ENCODE results near the gene KIAA0319L.

The KIAA0319L gene

DNA sequence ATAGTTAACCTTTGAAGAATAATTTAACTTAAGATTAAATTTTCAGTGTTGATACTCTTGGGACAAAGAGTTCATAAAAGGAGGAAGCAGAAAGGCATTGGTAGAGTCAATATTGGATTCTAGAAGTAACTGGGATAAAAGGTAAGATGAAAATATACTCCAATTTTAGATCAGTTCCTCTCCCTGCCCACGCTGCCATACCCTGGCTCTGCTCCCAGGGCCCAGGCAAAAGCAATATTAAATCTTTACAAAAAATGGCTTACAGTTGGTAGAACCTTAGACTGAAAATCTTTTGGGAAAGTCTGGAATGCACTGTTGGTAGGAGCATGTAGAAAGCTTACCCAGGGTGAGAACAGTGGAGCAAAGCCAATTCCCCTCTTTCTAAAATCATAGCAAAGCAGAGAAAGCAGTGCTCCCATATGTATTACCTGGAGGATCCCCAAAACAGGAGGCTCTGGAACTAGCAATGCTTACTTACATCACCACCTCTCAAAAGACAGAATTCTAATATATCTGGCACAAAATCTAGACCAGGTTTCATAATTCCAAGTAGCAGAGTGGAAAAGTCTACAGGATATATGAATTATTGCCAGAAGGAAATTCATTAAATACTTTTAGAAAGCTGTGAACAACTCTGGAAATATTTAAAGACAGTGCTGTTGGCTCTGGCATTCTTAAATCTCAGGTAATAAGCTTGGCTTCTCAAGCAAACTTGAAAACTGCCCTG is 24.5 kb downstream of the KIAA0319L start:
- Histone ChIP-seq H3K36me3 (ENCODE audit: insufficient read depth, low read length) (peaks cover 37% of the 10 kb centered on the region), H3K9ac (ENCODE audit: low read depth, low read length) (no peak overlapping the region), H3K27ac (ENCODE audit: low read depth, low read length) (no peak overlapping the region), H3K4me3 (ENCODE audit: low read length) (no peak overlapping the region), H3K27me3 (ENCODE audit: insufficient read depth, low read length) (no peaks in the 10 kb centered on the region), H3K4me1 (ENCODE audit: insufficient read depth, low read length) (peaks cover 36% of the 10 kb centered on the region), H3K9me3 (ENCODE audit: insufficient read depth, low read depth, low read length) (peaks cover 4% of the 10 kb centered on the region; the same call in 1 of the 2 replicates)
- WGBS = 88% methylated on average over 1 of the region's 1 CpG

DNA sequence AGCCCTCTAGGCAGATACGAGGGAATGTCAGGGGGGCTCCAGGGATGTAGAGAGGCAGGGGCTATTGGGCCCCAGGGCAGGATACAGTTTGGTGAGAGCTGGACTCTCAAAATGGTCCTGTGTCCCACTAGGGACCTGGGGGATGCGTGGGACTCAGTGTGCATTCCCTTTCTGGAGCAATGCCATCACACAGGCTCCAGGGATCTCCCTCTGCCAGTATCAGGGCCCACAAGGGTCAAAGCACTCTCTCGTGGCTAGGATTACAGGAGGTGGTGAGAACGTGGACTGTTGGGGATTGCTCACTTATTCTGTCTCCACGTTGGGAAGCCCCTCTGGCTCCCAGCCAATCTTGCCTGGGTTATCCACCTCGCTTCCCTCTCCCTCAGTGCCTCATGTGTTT is 25.8 kb downstream of the KIAA0319L start:
- Histone ChIP-seq H3K9me3 (ENCODE audit: insufficient read depth, low read depth, low read length) (peaks cover 4% of the 10 kb centered on the region; the same call in 1 of the 2 replicates), H3K27me3 (ENCODE audit: insufficient read depth, low read length) (no peaks in the 10 kb centered on the region), H3K4me3 (ENCODE audit: low read length) (no peak overlapping the region), H3K27ac (ENCODE audit: low read depth, low read length) (no peak overlapping the region), H3K4me1 (ENCODE audit: insufficient read depth, low read length) (peaks cover 23% of the 10 kb centered on the region), H3K36me3 (ENCODE audit: insufficient read depth, low read length) (peaks cover 37% of the 10 kb centered on the region), H3K9ac (ENCODE audit: low read depth, low read length) (no peak overlapping the region)
- WGBS = 96% methylated on average over 6 of the region's 6 CpGs

DNA sequence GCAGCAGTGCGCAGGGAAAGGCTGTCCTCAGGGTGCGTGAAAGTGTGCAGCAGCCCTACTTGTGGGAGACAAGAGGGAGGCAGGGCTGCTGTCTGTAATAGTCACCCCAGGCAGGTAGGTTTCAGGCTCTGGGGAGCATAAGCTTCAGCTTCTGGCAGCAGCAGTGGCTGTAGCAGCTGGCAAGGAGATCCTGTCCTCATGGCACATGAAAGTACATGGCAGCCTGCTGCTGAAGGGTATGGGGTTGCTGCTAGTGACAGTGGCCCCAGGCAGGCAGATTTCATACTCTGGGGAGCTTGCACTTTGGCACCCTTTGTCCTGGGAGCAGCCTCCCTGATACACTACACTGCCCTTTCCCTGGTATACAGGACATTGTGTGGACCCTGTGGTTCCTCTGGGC is 26.3 kb downstream of the KIAA0319L start:
- no peak overlapping the region for H3K27ac ChIP-seq (ENCODE audit: low read depth, low read length)
- H3K9me3 ChIP-seq (ENCODE audit: insufficient read depth, low read depth, low read length) = peaks cover 4% of the 10 kb centered on the region; the same call in 1 of the 2 replicates
- peaks cover 19% of the 10 kb centered on the region for H3K4me1 ChIP-seq (ENCODE audit: insufficient read depth, low read length)
- peaks cover 37% of the 10 kb centered on the region for H3K36me3 ChIP-seq (ENCODE audit: insufficient read depth, low read length)
- H3K4me3 ChIP-seq (ENCODE audit: low read length) = no peak overlapping the region
- no peaks in the 10 kb centered on the region for H3K27me3 ChIP-seq (ENCODE audit: insufficient read depth, low read length)
- H3K9ac ChIP-seq (ENCODE audit: low read depth, low read length) = no peak overlapping the region
- 93% methylated on average over 2 of the region's 2 CpGs for WGBS

DNA sequence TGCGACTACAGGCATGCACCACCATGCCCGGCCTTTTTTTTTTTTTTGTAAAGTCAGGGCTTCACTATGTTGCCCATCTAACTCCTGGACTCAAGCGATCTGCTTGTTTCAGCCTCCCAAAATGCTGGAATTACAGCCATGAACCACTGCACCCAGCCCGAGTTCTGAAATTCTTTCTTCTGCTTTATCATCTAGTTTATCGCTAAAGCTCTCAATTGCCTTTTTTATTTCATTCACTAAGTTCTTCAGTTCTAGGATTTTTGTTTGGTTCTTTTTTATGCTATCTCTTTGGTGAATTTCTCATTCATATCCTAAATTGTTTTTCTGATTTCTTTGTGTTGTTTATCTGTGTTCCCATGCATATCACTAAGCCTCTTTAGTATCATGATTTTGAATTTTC is 27.0 kb downstream of the KIAA0319L start:
- Histone ChIP-seq H3K36me3 (ENCODE audit: insufficient read depth, low read length) (peaks cover 37% of the 10 kb centered on the region), H3K4me3 (ENCODE audit: low read length) (no peak overlapping the region), H3K9ac (ENCODE audit: low read depth, low read length) (no peak overlapping the region), H3K4me1 (ENCODE audit: insufficient read depth, low read length) (peaks cover 13% of the 10 kb centered on the region), H3K9me3 (ENCODE audit: insufficient read depth, low read depth, low read length) (peaks cover 4% of the 10 kb centered on the region; the same call in 1 of the 2 replicates), H3K27ac (ENCODE audit: low read depth, low read length) (no peak overlapping the region), H3K27me3 (ENCODE audit: insufficient read depth, low read length) (no peaks in the 10 kb centered on the region)
- 74% methylated on average over 5 of the region's 5 CpGs for WGBS

DNA sequence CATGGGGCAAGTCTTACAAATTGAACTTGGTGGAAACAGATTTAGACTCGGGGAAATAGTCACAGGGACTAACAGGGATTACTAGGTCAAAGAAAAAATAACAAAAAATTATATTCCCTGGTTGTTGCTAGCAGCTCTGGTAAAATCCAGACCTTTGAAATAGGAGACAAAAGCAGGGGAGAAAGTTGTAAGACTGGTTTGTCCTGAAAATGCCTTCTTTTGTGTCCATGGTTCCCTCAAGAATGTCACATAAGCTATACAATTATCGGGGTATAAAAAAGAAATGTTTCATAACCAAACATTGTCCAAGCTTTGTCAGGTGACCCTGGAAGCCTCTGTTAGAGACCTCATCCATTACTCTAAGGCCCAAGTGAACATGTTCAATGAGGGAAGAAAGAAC is 33.1 kb downstream of the KIAA0319L start:
- WGBS = 100% methylated on average over 2 of the region's 2 CpGs
- peaks cover 19% of the 10 kb centered on the region for H3K4me1 ChIP-seq (ENCODE audit: insufficient read depth, low read length)
- H3K27me3 ChIP-seq (ENCODE audit: insufficient read depth, low read length) = no peaks in the 10 kb centered on the region
- H3K4me3 ChIP-seq (ENCODE audit: low read length) = peak overlapping the region; percentile 3; the same call in 1 of the 2 replicates
- H3K27ac ChIP-seq (ENCODE audit: low read depth, low read length) = no peak overlapping the region
- no peak overlapping the region for H3K9ac ChIP-seq (ENCODE audit: low read depth, low read length)
- peaks cover 7% of the 10 kb centered on the region; the same call in 1 of the 2 replicates for H3K36me3 ChIP-seq (ENCODE audit: insufficient read depth, low read length)
- no peaks in the 10 kb centered on the region; the same call in 1 of the 2 replicates for H3K9me3 ChIP-seq (ENCODE audit: insufficient read depth, low read depth, low read length)

DNA sequence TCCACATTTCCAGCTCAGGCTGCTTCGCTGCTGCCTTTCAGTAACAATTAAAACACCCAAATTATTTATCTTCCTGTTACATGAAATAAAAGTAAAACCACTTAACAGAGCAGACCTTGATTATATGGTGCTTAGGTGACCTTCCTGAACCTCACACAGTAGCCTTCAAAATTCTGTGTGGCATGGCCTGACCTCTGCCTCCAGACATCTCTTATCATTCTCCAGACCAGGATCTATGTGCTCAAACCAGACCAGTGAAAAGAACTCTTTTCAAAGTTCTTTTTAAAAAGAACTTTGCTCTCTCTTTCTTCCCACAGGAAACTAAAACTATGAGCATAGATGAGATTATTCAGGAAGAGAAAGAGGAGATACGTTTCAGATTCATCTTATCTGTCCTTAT is 37.8 kb downstream of the KIAA0319L start:
- Histone ChIP-seq H3K27me3 (ENCODE audit: insufficient read depth, low read length) (no peaks in the 10 kb centered on the region), H3K27ac (ENCODE audit: low read depth, low read length) (no peak overlapping the region), H3K9me3 (ENCODE audit: insufficient read depth, low read depth, low read length) (peaks cover 9% of the 10 kb centered on the region), H3K4me1 (ENCODE audit: insufficient read depth, low read length) (peaks cover 11% of the 10 kb centered on the region), H3K36me3 (ENCODE audit: insufficient read depth, low read length) (no peaks in the 10 kb centered on the region), H3K9ac (ENCODE audit: low read depth, low read length) (no peak overlapping the region), H3K4me3 (ENCODE audit: low read length) (no peak overlapping the region)
- WGBS = 100% methylated on average over 1 of the region's 2 CpGs

DNA sequence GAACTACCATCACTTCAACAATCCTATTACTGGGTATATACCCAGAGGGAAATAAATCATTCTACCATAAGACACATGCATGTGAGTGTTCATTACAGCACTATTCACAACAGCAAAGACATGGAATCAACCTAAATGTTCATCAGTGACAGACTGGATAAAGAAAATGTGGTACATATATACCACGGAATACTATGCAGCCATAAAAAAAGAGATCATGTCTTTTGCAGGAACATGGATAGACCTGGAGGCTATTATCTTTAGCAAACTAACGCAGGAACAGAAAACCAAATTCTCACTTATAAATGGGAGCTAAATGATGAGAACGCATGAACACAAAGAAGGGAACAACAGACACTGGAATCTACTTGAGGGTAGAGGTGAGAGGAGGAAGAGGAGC is 39.0 kb downstream of the KIAA0319L start:
- Histone ChIP-seq H3K4me1 (ENCODE audit: insufficient read depth, low read length) (no peaks in the 10 kb centered on the region), H3K27ac (ENCODE audit: low read depth, low read length) (no peak overlapping the region)

DNA sequence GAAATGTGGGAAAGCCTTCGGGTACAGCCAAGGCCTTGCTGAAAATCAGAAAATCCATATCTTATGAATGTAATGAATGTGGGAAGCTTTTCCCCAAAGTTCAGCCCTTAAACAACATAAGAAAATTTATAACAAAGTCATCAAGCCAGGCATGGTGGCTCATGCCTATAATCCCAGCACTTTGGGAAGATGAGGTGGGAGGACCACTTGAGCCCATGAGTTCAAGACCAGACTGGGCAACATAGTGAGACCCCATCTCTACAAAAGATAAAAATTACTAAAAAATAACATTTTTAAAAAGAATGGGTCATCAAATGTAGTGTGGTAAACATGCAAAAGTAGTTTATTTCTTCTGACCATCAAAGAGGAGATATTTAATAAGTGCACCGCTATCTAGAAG is 45.9 kb downstream of the KIAA0319L start:
- Histone ChIP-seq H3K9ac (ENCODE audit: low read depth, low read length) (no peak overlapping the region), H3K4me1 (ENCODE audit: insufficient read depth, low read length) (no peaks in the 10 kb centered on the region), H3K36me3 (ENCODE audit: insufficient read depth, low read length) (peaks cover 9% of the 10 kb centered on the region), H3K27me3 (ENCODE audit: insufficient read depth, low read length) (no peaks in the 10 kb centered on the region), H3K27ac (ENCODE audit: low read depth, low read length) (no peak overlapping the region), H3K9me3 (ENCODE audit: insufficient read depth, low read depth, low read length) (no peaks in the 10 kb centered on the region; the same call in 1 of the 2 replicates), H3K4me3 (ENCODE audit: low read length) (no peak overlapping the region)
- WGBS = 94% methylated on average over 1 of the region's 2 CpGs

More for the DNA sequence above, 39.0 kb downstream of the KIAA0319L start:
- H3K27me3 ChIP-seq (ENCODE audit: insufficient read depth, low read length) = no peaks in the 10 kb centered on the region
- no peak overlapping the region for H3K4me3 ChIP-seq (ENCODE audit: low read length)
- H3K9ac ChIP-seq (ENCODE audit: low read depth, low read length) = no peak overlapping the region
- 100% methylated on average over 3 of the region's 3 CpGs for WGBS
- H3K36me3 ChIP-seq (ENCODE audit: insufficient read depth, low read length) = no peaks in the 10 kb centered on the region
- peaks cover 9% of the 10 kb centered on the region for H3K9me3 ChIP-seq (ENCODE audit: insufficient read depth, low read depth, low read length)

DNA sequence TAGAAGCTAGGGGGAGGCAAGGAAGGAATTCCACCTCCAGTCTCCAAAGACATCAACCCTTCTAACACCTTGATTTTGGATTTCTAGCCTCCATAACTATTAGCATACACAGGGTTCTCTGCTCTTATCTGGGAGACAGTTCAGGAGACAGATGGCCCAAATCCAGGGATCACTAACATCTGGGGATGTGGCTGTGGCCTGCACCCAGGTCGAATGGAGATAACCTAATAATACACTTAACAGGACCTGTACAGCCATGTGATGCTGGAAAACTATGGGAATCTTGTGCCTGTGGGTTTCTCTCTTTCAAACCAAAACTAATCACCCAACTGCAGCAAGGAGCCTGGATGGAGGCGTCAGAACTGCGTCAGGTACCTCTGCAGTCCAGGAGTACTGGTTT is 47.6 kb downstream of the KIAA0319L start:
- WGBS = 97% methylated on average over 3 of the region's 3 CpGs
- H3K4me1 ChIP-seq (ENCODE audit: insufficient read depth, low read length) = no peaks in the 10 kb centered on the region

DNA sequence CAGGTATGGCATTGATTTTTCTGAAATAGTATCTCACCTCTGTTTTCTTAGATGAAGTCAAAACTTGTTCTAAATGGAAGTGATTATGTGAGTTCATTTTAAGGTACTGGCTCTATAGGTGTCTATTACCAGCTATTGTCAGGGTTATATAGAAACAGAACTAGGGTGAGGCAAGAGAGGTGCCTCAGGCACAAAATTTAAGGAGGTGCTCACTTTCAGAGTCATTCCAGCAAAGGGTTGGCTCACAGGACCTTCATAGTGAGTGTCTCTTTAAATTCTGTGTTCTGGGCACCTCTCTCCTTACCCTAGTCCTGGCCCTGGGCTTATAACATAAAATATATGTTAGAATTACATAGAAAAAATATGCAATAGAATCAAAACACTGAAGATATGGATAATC is 49.3 kb downstream of the KIAA0319L start:
- H3K27me3 ChIP-seq (ENCODE audit: insufficient read depth, low read length) = no peaks in the 10 kb centered on the region
- no peaks in the 10 kb centered on the region for H3K4me1 ChIP-seq (ENCODE audit: insufficient read depth, low read length)
- peaks cover 26% of the 10 kb centered on the region for H3K36me3 ChIP-seq (ENCODE audit: insufficient read depth, low read length)
- no peak overlapping the region for H3K27ac ChIP-seq (ENCODE audit: low read depth, low read length)
- H3K9ac ChIP-seq (ENCODE audit: low read depth, low read length) = no peak overlapping the region
- no peaks in the 10 kb centered on the region for H3K9me3 ChIP-seq (ENCODE audit: insufficient read depth, low read depth, low read length)
- H3K4me3 ChIP-seq (ENCODE audit: low read length) = no peak overlapping the region

More for the DNA sequence above, 47.6 kb downstream of the KIAA0319L start:
- no peak overlapping the region for H3K4me3 ChIP-seq (ENCODE audit: low read length)
- H3K27me3 ChIP-seq (ENCODE audit: insufficient read depth, low read length) = no peaks in the 10 kb centered on the region
- no peak overlapping the region for H3K27ac ChIP-seq (ENCODE audit: low read depth, low read length)
- H3K9ac ChIP-seq (ENCODE audit: low read depth, low read length) = no peak overlapping the region
- peaks cover 24% of the 10 kb centered on the region for H3K36me3 ChIP-seq (ENCODE audit: insufficient read depth, low read length)
- H3K9me3 ChIP-seq (ENCODE audit: insufficient read depth, low read depth, low read length) = no peaks in the 10 kb centered on the region

DNA sequence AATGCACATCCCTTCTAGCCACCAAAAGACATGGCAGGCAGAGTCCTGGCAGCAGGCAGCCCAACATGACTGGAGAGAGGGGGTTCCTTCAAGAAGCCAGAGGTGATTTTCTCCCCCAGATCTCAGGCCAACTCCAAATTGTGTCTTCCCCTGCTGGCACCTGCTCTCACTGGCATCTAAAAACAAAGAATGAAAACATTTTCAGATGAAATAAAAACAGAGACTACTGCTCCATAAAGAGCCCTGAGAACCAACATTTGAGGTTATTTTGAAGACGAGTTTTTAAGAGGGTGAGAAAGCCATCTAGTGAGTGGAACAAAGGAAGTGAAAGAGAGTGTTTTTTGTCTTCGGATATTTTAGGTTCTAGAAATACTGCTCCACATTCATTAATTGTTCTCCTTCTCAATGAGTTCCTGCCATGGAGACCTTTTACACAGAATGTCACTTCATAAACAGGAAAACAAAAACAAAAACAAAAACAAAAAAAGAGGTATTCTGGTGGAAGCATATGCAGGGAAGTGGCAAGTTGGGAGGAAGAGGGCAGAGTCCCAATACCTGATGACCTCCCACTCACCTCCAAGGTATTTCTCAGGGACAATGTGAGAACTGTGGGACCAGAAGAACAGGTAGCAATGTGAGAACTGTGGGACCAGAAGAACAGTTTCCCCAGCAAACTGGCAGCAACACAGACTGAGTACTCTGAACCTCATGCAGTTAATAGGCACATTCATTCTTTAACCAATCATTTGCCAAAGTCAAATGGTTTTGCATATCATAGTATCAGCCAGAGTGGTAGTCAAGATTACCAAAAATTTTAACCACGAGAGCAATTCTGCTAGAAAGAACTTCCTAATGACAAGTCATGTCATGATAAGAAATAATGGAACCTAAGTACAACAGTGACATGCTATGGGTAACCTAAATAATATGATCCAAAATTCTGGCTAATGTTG is 50.0 kb downstream of the KIAA0319L start:
- H3K27me3 ChIP-seq (ENCODE audit: insufficient read depth, low read length) = no peaks in the 10 kb centered on the region
- no peaks in the 10 kb centered on the region for H3K4me1 ChIP-seq (ENCODE audit: insufficient read depth, low read length)
- no peaks in the 10 kb centered on the region for H3K9me3 ChIP-seq (ENCODE audit: insufficient read depth, low read depth, low read length)
- no peak overlapping the region for H3K9ac ChIP-seq (ENCODE audit: low read depth, low read length)
- peaks cover 26% of the 10 kb centered on the region for H3K36me3 ChIP-seq (ENCODE audit: insufficient read depth, low read length)
- no peak overlapping the region for H3K4me3 ChIP-seq (ENCODE audit: low read length)
- H3K27ac ChIP-seq (ENCODE audit: low read depth, low read length) = no peak overlapping the region
- 97% methylated on average over 3 of the region's 3 CpGs for WGBS
